ENCODE measurements around the gene SMTN.

GRCh38 chr22:31083377-31083768 is 2.3 kb downstream of the SMTN start:
- TF ChIP-seq CTCF (IDR thresholded peaks at IDR 0.05) (no peak), POLR2A (IDR thresholded peaks at IDR 0.05) (no peak)

All from heart left ventricle (tissue), 13 donors.